Naive thymus-derived CD8-positive, alpha-beta T cell (primary cell): ENCODE data around the gene SCAF11. TPM values are rescaled to one million over a fixed set of nuclear protein-coding genes. Genes with fewer than 3 reads are reported as not detected.
A peak's percentile ranks its signal among the peaks of the same experiment; 100 is the strongest.

Experiments
- ATAC-seq, 2 donors: fragments of 150-1000 bp; cut with Tn5 transposase in 1 of 2; sonication (Bioruptor Pico), chemical (Tn5 transposase) in 1 of 2; 1 replicate in 1 of 2; 2 replicates in 1 of 2; pipeline ENCODE4 v1.10.0; 2021; ENCODE audit warnings: mild to moderate bottlenecking in 2 of 2, moderate library complexity in 2 of 2
- POLR2A ChIA-PET: fragments of 350-600 bp; sonication (Branson Sonifier 250); formaldehyde crosslinking; loops from one replicate; lab custom pipeline; 2021; ENCODE audit warnings: antibody characterized with exemption; lab: Charles Lee
- DNase-seq, 10 donors: peaks; one replicate each; pipeline versions ENCODE4 v3.0.0 to v3.0.0-alpha.2; 2020 to 2022
- H3K27ac Mint-ChIP-seq, 10 donors: one replicate each; pipeline ENCODE4 v1.8.0; 2020 to 2022; ENCODE audit warnings: mild to moderate bottlenecking in 10 of 10, mixed read lengths in 10 of 10, moderate library complexity in 4 of 10, inconsistent platforms in 1 of 10
- H3K27me3 Mint-ChIP-seq, 5 donors: one replicate each; pipeline ENCODE4 v1.8.0; 2021 to 2022; ENCODE audit warnings: mixed read lengths in 5 of 5
- H3K36me3 Mint-ChIP-seq, 3 donors: one replicate each; pipeline ENCODE4 v1.8.0; 2020 to 2022; ENCODE audit warnings: mixed read lengths in 3 of 3, mild to moderate bottlenecking in 2 of 3, inconsistent platforms in 1 of 3
- H3K4me1 Mint-ChIP-seq, 4 donors: one replicate each; pipeline ENCODE4 v1.8.0; 2021 to 2022; ENCODE audit warnings: mixed read lengths in 4 of 4
- H3K4me3 Mint-ChIP-seq, 10 donors: one replicate each; pipeline ENCODE4 v1.8.0; 2020 to 2022; ENCODE audit warnings: mild to moderate bottlenecking in 10 of 10, mixed read lengths in 10 of 10, moderate library complexity in 6 of 10, inconsistent platforms in 1 of 10
- H3K9me3 Mint-ChIP-seq, 9 donors: one replicate each; pipeline ENCODE4 v1.8.0; 2020 to 2022; ENCODE audit warnings: mixed read lengths in 9 of 9, mild to moderate bottlenecking in 3 of 9, inconsistent platforms in 1 of 9, moderate library complexity in 1 of 9
- polyA plus RNA-seq, 3 donors: library from polyadenylated mRNA; unstranded; fragments of 300-500 nt; fragmentation: Illumina TruSeq; gene quantifications; one replicate each; pipeline ENCODE4 v1.2.3, GENCODE V29; 2021
- total RNA-seq, 8 experiments: library from RNA in 2 of 8; stranded (reverse) in 2 of 8; gene quantifications; one replicate each; pipeline ENCODE4 v1.2.3 and lab custom pipeline; 2021 to 2026

Gene SCAF11
- total and polyA plus RNA-seq, 5 experiments from 2014 or later, result 71.1 to 196 (median 93.5) TPM

GRCh38 chr12:45975506-45975905, 14.9 kb downstream of the SCAF11 start:
- Mint-ChIP-seq H3K4me3 (no peak overlapping the region), H3K36me3 (peaks cover 22 to 58% (median 38%) of the 10 kb centered on the region in 3 donors), H3K4me1 (peaks cover 33 to 94% (median 85%) of the 10 kb centered on the region in 4 donors), H3K27me3 (no peaks in the 10 kb centered on the region), H3K9me3 (peaks cover 0 to 18% (median 7%) of the 10 kb centered on the region in 9 donors), H3K27ac (peak overlapping the region in 4 of 10 donors; percentile 2 to 77 (median 34))
- POLR2A ChIA-PET, result interaction anchor here (1.7 kb wide), 1 partner anchor 15 kb away, joined by 6 read pairs; the partner anchor contains the start of gene SCAF11
- no peak for DNase-seq
- ATAC-seq, result no peak

- no peak for ATAC-seq
- POLR2A ChIA-PET, result interaction anchor here (1.7 kb wide), 1 partner anchor 15 kb away, joined by 6 read pairs; the partner anchor contains the start of gene SCAF11
- peaks cover 0 to 18% (median 7%) of the 10 kb centered on the region in 9 donors for H3K9me3 Mint-ChIP-seq
- DNase-seq, result no peak
- peaks cover 22 to 60% (median 42%) of the 10 kb centered on the region in 3 donors for H3K36me3 Mint-ChIP-seq
- H3K27me3 Mint-ChIP-seq, result no peaks in the 10 kb centered on the region
- H3K4me3 Mint-ChIP-seq, result no peak overlapping the region
- peak overlapping the region in 3 of 10 donors; percentile 4 to 46 (median 19) for H3K27ac Mint-ChIP-seq
- peaks cover 32 to 93% (median 85%) of the 10 kb centered on the region in 4 donors for H3K4me1 Mint-ChIP-seq
Observed at GRCh38 chr12:45974883-45975282, 15.5 kb downstream of the SCAF11 start.

DNA sequence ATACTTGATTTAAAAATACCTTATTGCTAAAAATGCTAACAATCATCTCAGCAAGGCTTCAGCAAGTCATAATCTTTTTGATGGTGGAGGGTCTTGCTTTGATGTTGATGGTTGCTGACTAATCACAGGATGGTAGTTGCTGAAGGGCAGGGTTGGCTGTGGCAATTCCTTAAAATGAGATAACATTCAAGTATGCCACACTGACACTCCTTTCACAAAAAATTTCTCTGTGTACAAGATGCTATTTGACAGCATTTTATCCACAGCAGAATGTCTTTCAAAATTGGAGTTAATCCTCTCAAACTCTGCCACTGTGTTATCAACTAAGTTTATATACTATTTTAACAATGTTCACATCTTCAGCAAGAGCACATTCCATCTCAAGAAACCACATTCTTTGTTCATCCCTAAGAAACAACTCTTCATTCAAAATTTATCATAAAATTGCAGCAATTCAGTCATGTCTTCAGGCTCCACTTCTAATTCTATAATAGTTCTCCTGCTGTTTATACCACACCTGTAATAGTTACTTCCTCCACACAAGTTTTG, 16.1 kb downstream of the SCAF11 start:
- no peaks in the 10 kb centered on the region for H3K27me3 Mint-ChIP-seq
- no peak for ATAC-seq
- no peak for DNase-seq
- H3K4me1 Mint-ChIP-seq, result peaks cover 34 to 91% (median 84%) of the 10 kb centered on the region in 4 donors
- H3K36me3 Mint-ChIP-seq, result peaks cover 22 to 60% (median 42%) of the 10 kb centered on the region in 3 donors
- H3K4me3 Mint-ChIP-seq, result no peak overlapping the region
- H3K9me3 Mint-ChIP-seq, result peaks cover 0 to 18% (median 7%) of the 10 kb centered on the region in 9 donors
- H3K27ac Mint-ChIP-seq, result peak overlapping the region in 2 of 10 donors; percentile 4 to 46
- POLR2A ChIA-PET, result interaction anchor here (1.7 kb wide), 1 partner anchor 16 kb away, joined by 6 read pairs; the partner anchor contains the start of gene SCAF11

- no peak for DNase-seq
- POLR2A ChIA-PET, result no interaction called here
- ATAC-seq, result no peak
- H3K9me3 Mint-ChIP-seq, result peaks cover 0 to 18% (median 7%) of the 10 kb centered on the region in 9 donors
- peak overlapping the region in 3 of 10 donors; percentile 23 to 67 (median 57) for H3K27ac Mint-ChIP-seq
- no peaks in the 10 kb centered on the region for H3K27me3 Mint-ChIP-seq
- peaks cover 33 to 90% (median 81%) of the 10 kb centered on the region in 4 donors for H3K4me1 Mint-ChIP-seq
- peak overlapping the region in 3 of 10 donors; percentile 26 to 43 (median 36) for H3K4me3 Mint-ChIP-seq
- H3K36me3 Mint-ChIP-seq, result peaks cover 22 to 60% (median 42%) of the 10 kb centered on the region in 3 donors
Observed at GRCh38 chr12:45973526-45973925, 16.8 kb downstream of the SCAF11 start.

GRCh38 chr12:45970391-45970790, 20.0 kb downstream of the SCAF11 start:
- Mint-ChIP-seq H3K27me3 (no peaks in the 10 kb centered on the region), H3K4me1 (peaks cover 26 to 85% (median 70%) of the 10 kb centered on the region in 4 donors), H3K36me3 (peaks cover 19 to 48% (median 36%) of the 10 kb centered on the region in 3 donors), H3K9me3 (peaks cover 0 to 18% (median 7%) of the 10 kb centered on the region in 9 donors), H3K4me3 (no peak overlapping the region), H3K27ac (peak overlapping the region in 1 of 10 donors; percentile 52)
- DNase-seq (no peak), ATAC-seq (no peak)
- POLR2A ChIA-PET, result no interaction called here

- Mint-ChIP-seq H3K36me3 (peaks cover 15 to 48% (median 36%) of the 10 kb centered on the region in 3 donors), H3K4me3 (peak overlapping the region in 2 of 10 donors; percentile 11 to 35), H3K27me3 (no peaks in the 10 kb centered on the region), H3K9me3 (peaks cover 0 to 12% (median 7%) of the 10 kb centered on the region in 9 donors), H3K4me1 (peaks cover 26 to 81% (median 69%) of the 10 kb centered on the region in 4 donors), H3K27ac (peak overlapping the region in 7 of 10 donors; percentile 2 to 85 (median 9))
- no peak for DNase-seq
- no peak for ATAC-seq
- POLR2A ChIA-PET, result interaction anchor here (0.6 to 1.1 kb wide), 2 partner anchors 57 to 243 kb away, joined by 3 read pairs; no protein-coding TSS in a partner anchor
Observed at GRCh38 chr12:45969084-45969483, 21.3 kb downstream of the SCAF11 start.

GRCh38 chr12:45966486-45966885, 23.9 kb downstream of the SCAF11 start:
- peak overlapping the region in 2 of 10 donors; percentile 23 to 36 for H3K27ac Mint-ChIP-seq
- H3K4me1 Mint-ChIP-seq, result peaks cover 23 to 71% (median 64%) of the 10 kb centered on the region in 4 donors
- POLR2A ChIA-PET, result no interaction called here
- H3K9me3 Mint-ChIP-seq, result peaks cover 0 to 3% (median 0%) of the 10 kb centered on the region in 9 donors
- ATAC-seq, result no peak
- no peaks in the 10 kb centered on the region for H3K27me3 Mint-ChIP-seq
- DNase-seq, result no peak
- no peak overlapping the region for H3K4me3 Mint-ChIP-seq
- peaks cover 16 to 54% (median 35%) of the 10 kb centered on the region in 3 donors for H3K36me3 Mint-ChIP-seq

DNA sequence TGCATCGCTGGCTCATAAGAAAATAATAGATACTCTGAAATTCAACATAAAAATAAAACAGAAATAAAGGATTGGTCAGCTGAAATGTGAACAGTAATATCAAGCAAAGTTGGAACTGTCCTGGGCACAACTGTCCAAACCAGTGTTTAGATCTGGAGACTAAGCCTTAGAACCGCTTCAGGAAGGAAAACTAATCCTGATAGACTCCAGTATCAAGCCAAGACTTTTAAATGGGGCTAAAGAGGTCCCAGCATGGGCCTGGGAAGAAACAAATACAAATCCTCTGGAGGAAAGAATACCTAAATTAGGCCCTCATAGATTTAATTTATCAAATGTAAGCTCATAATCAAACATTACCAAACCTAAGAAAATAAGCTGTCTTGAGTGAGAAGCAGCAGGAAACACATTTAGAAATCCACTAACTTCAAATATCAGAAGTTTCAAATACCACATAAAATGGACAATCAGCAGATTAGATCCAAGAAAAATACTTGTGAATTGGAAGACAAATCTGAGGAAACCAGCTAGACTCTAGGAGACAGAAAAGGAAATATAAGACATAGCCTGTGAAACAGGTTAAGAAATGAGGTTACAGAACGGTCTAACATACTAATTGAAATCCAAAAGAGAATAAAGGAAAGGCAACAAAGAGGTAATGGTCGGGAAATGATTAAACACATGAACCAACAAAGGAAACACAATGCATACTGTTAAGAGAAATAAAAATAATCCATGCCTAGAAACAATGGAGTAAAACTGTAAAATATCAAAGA, 27.6 kb downstream of the SCAF11 start:
- peak overlapping the region in 2 of 10 donors; percentile 15 to 33 for H3K27ac Mint-ChIP-seq
- H3K27me3 Mint-ChIP-seq, result no peaks in the 10 kb centered on the region
- DNase-seq, result no peak
- no peak overlapping the region for H3K4me3 Mint-ChIP-seq
- peaks cover 16 to 71% (median 33%) of the 10 kb centered on the region in 3 donors for H3K36me3 Mint-ChIP-seq
- peaks cover 20 to 56% (median 48%) of the 10 kb centered on the region in 4 donors for H3K4me1 Mint-ChIP-seq
- ATAC-seq, result no peak
- H3K9me3 Mint-ChIP-seq, result peaks cover 0 to 3% (median 0%) of the 10 kb centered on the region in 9 donors
- POLR2A ChIA-PET, result no interaction called here

- Mint-ChIP-seq H3K27me3 (no peaks in the 10 kb centered on the region), H3K36me3 (peaks cover 15 to 74% (median 28%) of the 10 kb centered on the region in 3 donors), H3K27ac (no peak overlapping the region), H3K4me1 (peaks cover 11 to 46% (median 28%) of the 10 kb centered on the region in 4 donors), H3K9me3 (peaks cover 0 to 3% (median 0%) of the 10 kb centered on the region in 9 donors), H3K4me3 (peak overlapping the region in 1 of 10 donors; percentile 20)
- ATAC-seq (no peak), DNase-seq (no peak)
- POLR2A ChIA-PET, result no interaction called here
Observed at GRCh38 chr12:45959728-45960127, 30.6 kb downstream of the SCAF11 start.

- Mint-ChIP-seq H3K9me3 (peaks cover 0 to 3% (median 0%) of the 10 kb centered on the region in 9 donors), H3K4me3 (no peak overlapping the region), H3K36me3 (peaks cover 12 to 71% (median 21%) of the 10 kb centered on the region in 3 donors), H3K4me1 (peaks cover 9 to 40% (median 25%) of the 10 kb centered on the region in 4 donors), H3K27me3 (no peaks in the 10 kb centered on the region), H3K27ac (no peak overlapping the region)
- DNase-seq (no peak), ATAC-seq (no peak)
- POLR2A ChIA-PET, result no interaction called here
Observed at GRCh38 chr12:45959025-45959424, 31.3 kb downstream of the SCAF11 start.

GRCh38 chr12:45948546-45948945, 41.8 kb downstream of the SCAF11 start:
- DNase-seq (no peak), ATAC-seq (no peak)
- POLR2A ChIA-PET, result no interaction called here
- H3K9me3 Mint-ChIP-seq, result no peaks in the 10 kb centered on the region
- peak overlapping the region in 3 of 10 donors; percentile 34 to 45 (median 39) for H3K27ac Mint-ChIP-seq
- peaks cover 0 to 15% (median 4%) of the 10 kb centered on the region in 4 donors for H3K4me1 Mint-ChIP-seq
- no peaks in the 10 kb centered on the region for H3K27me3 Mint-ChIP-seq
- H3K4me3 Mint-ChIP-seq, result no peak overlapping the region
- peaks cover 8 to 69% (median 30%) of the 10 kb centered on the region in 3 donors for H3K36me3 Mint-ChIP-seq

GRCh38 chr12:45946435-45946834, 43.9 kb downstream of the SCAF11 start:
- H3K4me3 Mint-ChIP-seq, result no peak overlapping the region
- no peaks in the 10 kb centered on the region for H3K27me3 Mint-ChIP-seq
- H3K4me1 Mint-ChIP-seq, result peaks cover 3 to 23% (median 11%) of the 10 kb centered on the region in 4 donors
- H3K36me3 Mint-ChIP-seq, result peaks cover 12 to 84% (median 47%) of the 10 kb centered on the region in 3 donors
- ATAC-seq (no peak), DNase-seq (no peak)
- POLR2A ChIA-PET, result no interaction called here
- H3K27ac Mint-ChIP-seq, result peak overlapping the region in 1 of 10 donors; percentile 37
- peaks cover 0 to 3% (median 0%) of the 10 kb centered on the region in 9 donors for H3K9me3 Mint-ChIP-seq
